Gastroesophageal sphincter (tissue), 3 donors: ENCODE measurements around the gene ZC3H10.
A peak's percentile ranks its signal among the peaks of the same experiment; 100 is the strongest.

Experiments used
- EP300 ChIP-seq: sonication (generic); formaldehyde crosslinking; IDR thresholded peaks from one replicate; pipeline ENCODE4 v1.6.1; 2017; ENCODE audit warnings: antibody characterized with exemption, mild to moderate bottlenecking
- POLR2A ChIP-seq, 2 donors: fragments of 450-650 bp; IDR thresholded peaks; one replicate each; pipeline ENCODE4 v1.6.1; 2017; ENCODE audit warnings: antibody characterized with exemption in 2 of 2, mild to moderate bottlenecking in 2 of 2, moderate library complexity in 1 of 2
- POLR2AphosphoS5 ChIP-seq: sonication (generic); formaldehyde crosslinking; IDR thresholded peaks from one replicate; pipeline ENCODE4 v1.6.1; 2017; ENCODE audit warnings: antibody characterized with exemption
- TF ChIP-seq, protein P1 (sequence below), 4 experiments: fragments of 200-600 bp in 2 of 4; fragments of 450-650 bp in 2 of 4; sonication (generic) in 1 of 4; IDR thresholded peaks; one replicate each; pipeline ENCODE4 v1.5.1; 2017 to 2019; ENCODE audit warnings: antibody characterized with exemption in 4 of 4, mild to moderate bottlenecking in 2 of 4, moderate library complexity in 2 of 4

GRCh38 chr12:56163533-56164344 is 45.7 kb downstream of the ZC3H10 start:
- TF ChIP-seq, protein P1, sequence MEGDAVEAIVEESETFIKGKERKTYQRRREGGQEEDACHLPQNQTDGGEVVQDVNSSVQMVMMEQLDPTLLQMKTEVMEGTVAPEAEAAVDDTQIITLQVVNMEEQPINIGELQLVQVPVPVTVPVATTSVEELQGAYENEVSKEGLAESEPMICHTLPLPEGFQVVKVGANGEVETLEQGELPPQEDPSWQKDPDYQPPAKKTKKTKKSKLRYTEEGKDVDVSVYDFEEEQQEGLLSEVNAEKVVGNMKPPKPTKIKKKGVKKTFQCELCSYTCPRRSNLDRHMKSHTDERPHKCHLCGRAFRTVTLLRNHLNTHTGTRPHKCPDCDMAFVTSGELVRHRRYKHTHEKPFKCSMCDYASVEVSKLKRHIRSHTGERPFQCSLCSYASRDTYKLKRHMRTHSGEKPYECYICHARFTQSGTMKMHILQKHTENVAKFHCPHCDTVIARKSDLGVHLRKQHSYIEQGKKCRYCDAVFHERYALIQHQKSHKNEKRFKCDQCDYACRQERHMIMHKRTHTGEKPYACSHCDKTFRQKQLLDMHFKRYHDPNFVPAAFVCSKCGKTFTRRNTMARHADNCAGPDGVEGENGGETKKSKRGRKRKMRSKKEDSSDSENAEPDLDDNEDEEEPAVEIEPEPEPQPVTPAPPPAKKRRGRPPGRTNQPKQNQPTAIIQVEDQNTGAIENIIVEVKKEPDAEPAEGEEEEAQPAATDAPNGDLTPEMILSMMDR (IDR thresholded peaks at IDR 0.05) = no peak
- TF ChIP-seq POLR2AphosphoS5 = no peak
- TF ChIP-seq EP300 = no peak
- peak in 1 of 2 donors; percentile 14 for TF ChIP-seq POLR2A (IDR thresholded peaks at IDR 0.05)
